PC-9 (cell line): ENCODE results near the gene ANKRD33B. TPM values are rescaled to one million over a fixed set of nuclear protein-coding genes. Genes with fewer than 3 reads are reported as not detected.

Source experiments
- BruUV-seq: library from RNA; stranded (reverse); fragments of 400-500 nt; replicated peaks from 2 replicates; lab custom pipeline; 2021; lab: Mats Ljungman, UMichigan
- CTCF ChIA-PET: fragments of 300-600 bp; sonication (Branson Sonifier 250); formaldehyde crosslinking; loops from one replicate; lab custom pipeline; 2022; ENCODE audit warnings: antibody characterized with exemption; lab: Charles Lee
- POLR2A ChIA-PET: fragments of 300-600 bp; sonication (Branson Sonifier 250); formaldehyde crosslinking; loops from one replicate; lab custom pipeline; 2022; ENCODE audit warnings: antibody characterized with exemption; ENCODE audit not compliant: unreplicated experiment; lab: Charles Lee
- DNase-seq, 2 experiments: peaks; one replicate each; pipeline versions ENCODE4 v3.0.0 to v3.0.0-alpha.2; 2015 to 2022; ENCODE audit warnings: mixed read lengths in 1 of 2
- H2AFZ ChIP-seq: fragments of 200-600 bp; sonication (generic); 2 replicates; pipeline ENCODE4 v1.8.1; 2017; ENCODE audit warnings: antibody characterized with exemption
- H3F3A ChIP-seq: fragments of 200-600 bp; sonication (generic); 2 replicates; pipeline ENCODE4 v1.8.1; 2017; ENCODE audit warnings: antibody characterized with exemption, mild to moderate bottlenecking, low read depth; ENCODE audit not compliant: insufficient read depth
- H3K27ac ChIP-seq: fragments of 200-600 bp; sonication (generic); 2 replicates; pipeline ENCODE4 v1.6.1; 2016; ENCODE audit warnings: mixed run types
- H3K27me3 ChIP-seq: fragments of 200-600 bp; sonication (generic); 2 replicates; pipeline ENCODE4 v1.6.1; 2016; ENCODE audit warnings: low read depth, mixed run types; ENCODE audit not compliant: insufficient read depth
- H3K36me3 ChIP-seq: fragments of 200-600 bp; sonication (generic); 2 replicates; pipeline ENCODE4 v1.6.1; 2016; ENCODE audit warnings: low read depth, mixed run types
- H3K4me1 ChIP-seq: fragments of 200-600 bp; sonication (generic); replicated peaks from 2 replicates; pipeline ENCODE4 v1.6.1; 2016; ENCODE audit warnings: mixed run types; ENCODE audit not compliant: insufficient read depth
- H3K4me2 ChIP-seq: fragments of 200-600 bp; sonication (generic); 2 replicates; pipeline ENCODE4 v1.6.1; 2017; ENCODE audit warnings: mixed run types
- H3K4me3 ChIP-seq: fragments of 200-600 bp; sonication (generic); 2 replicates; pipeline ENCODE4 v1.6.1; 2016; ENCODE audit warnings: mixed run types
- H3K79me2 ChIP-seq: fragments of 200-600 bp; sonication (generic); 2 replicates; pipeline ENCODE4 v1.6.1; 2017; ENCODE audit warnings: low read depth, mixed run types
- H3K9me2 ChIP-seq: fragments of 200-600 bp; sonication (generic); 2 replicates; pipeline ENCODE4 v1.8.1; 2017; ENCODE audit warnings: mild to moderate bottlenecking; ENCODE audit not compliant: insufficient read depth
- H3K9me3 ChIP-seq: fragments of 200-600 bp; sonication (generic); 2 replicates; pipeline ENCODE4 v1.8.1; 2016; ENCODE audit warnings: low read depth; ENCODE audit not compliant: insufficient read depth
- H4K20me1 ChIP-seq: fragments of 200-600 bp; sonication (generic); 2 replicates; pipeline ENCODE4 v1.8.1; 2017; ENCODE audit not compliant: insufficient read depth
- EZH2 ChIP-seq: fragments of 200-600 bp; sonication (generic); IDR thresholded peaks from 2 replicates; pipeline ENCODE4 v1.8.0; 2017; ENCODE audit warnings: antibody characterized with exemption, low read depth
- intact Hi-C: fragments of 100-400 bp; cut with micrococcal nuclease; formaldehyde crosslinking; loops from one replicate; pipeline ENCODE4 v1.10.0; 2022; ENCODE audit not compliant: unreplicated experiment
- total RNA-seq: library from RNA; stranded (reverse); gene quantifications from 2 replicates; pipeline ENCODE4 v1.2.3, GENCODE V29; 2021
- TF ChIP-seq, protein P1 (sequence below): fragments of 200-600 bp; sonication (generic); conservative IDR thresholded peaks from 2 replicates; pipeline ENCODE4 v1.6.1; 2017; ENCODE audit warnings: mixed run types, antibody characterized with exemption, mild to moderate bottlenecking, moderate library complexity

The ANKRD33B gene
- total RNA-seq, 1 experiment from 2014 or later: 32.1 TPM

DNA sequence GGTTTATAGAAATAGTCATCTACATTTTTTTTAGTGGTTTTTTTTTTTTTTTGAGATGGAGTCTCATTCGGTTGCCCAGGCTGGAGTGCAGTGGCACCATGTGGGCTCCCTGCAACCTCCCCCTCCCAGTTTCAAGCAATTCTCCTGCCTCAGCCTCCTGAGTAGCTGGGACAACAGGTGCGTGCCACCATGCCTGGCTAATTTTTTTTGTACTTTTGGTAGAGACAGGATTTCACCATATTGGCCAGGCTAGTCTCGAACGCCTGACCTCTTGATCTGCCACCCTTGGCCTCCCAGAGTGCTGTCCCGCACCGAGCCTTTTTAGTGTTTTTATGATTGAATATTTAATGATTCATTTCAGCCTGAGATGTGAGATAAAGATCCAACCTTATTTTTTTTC is 27.3 kb downstream of the ANKRD33B start:
- H4K20me1 ChIP-seq: no peaks in the 10 kb centered on the region
- no peaks in the 10 kb centered on the region for H3K27me3 ChIP-seq
- intact Hi-C loops: loop anchor here (2.0 kb wide), 1 partner anchor 40 kb away; no protein-coding TSS in a partner anchor
- H3K27ac ChIP-seq: peak overlapping the region; percentile 17
- no peak for TF ChIP-seq EZH2
- TF ChIP-seq, protein P1, sequence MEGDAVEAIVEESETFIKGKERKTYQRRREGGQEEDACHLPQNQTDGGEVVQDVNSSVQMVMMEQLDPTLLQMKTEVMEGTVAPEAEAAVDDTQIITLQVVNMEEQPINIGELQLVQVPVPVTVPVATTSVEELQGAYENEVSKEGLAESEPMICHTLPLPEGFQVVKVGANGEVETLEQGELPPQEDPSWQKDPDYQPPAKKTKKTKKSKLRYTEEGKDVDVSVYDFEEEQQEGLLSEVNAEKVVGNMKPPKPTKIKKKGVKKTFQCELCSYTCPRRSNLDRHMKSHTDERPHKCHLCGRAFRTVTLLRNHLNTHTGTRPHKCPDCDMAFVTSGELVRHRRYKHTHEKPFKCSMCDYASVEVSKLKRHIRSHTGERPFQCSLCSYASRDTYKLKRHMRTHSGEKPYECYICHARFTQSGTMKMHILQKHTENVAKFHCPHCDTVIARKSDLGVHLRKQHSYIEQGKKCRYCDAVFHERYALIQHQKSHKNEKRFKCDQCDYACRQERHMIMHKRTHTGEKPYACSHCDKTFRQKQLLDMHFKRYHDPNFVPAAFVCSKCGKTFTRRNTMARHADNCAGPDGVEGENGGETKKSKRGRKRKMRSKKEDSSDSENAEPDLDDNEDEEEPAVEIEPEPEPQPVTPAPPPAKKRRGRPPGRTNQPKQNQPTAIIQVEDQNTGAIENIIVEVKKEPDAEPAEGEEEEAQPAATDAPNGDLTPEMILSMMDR: no peak
- ChIA-PET CTCF (interaction anchor here (0.6 kb wide), 1 partner anchor 63 kb away, joined by 8 read pairs; no protein-coding TSS in a partner anchor), POLR2A (interaction anchor here (1.0 to 1.1 kb wide), 2 partner anchors 27 to 40 kb away, joined by 3 to 4 read pairs; partner anchors contain the start of gene ANKRD33B)
- no peak overlapping the region for H3K4me3 ChIP-seq
- no peaks in the 10 kb centered on the region for H3K36me3 ChIP-seq
- peaks cover 25% of the 10 kb centered on the region for H3F3A ChIP-seq
- DNase-seq: no peak
- H2AFZ ChIP-seq: no peak overlapping the region
- no peaks in the 10 kb centered on the region for H3K9me2 ChIP-seq
- no TSS peak for BruUV-seq
- no peaks in the 10 kb centered on the region for H3K9me3 ChIP-seq
- H3K79me2 ChIP-seq: peaks cover 10% of the 10 kb centered on the region; the same call in 1 of the 2 replicates
- 0 out of 2 replicates have a peak overlapping the region, but pooled peaks have one; percentile 4 for H3K4me2 ChIP-seq
- H3K4me1 ChIP-seq: peaks cover 37% of the 10 kb centered on the region

DNA sequence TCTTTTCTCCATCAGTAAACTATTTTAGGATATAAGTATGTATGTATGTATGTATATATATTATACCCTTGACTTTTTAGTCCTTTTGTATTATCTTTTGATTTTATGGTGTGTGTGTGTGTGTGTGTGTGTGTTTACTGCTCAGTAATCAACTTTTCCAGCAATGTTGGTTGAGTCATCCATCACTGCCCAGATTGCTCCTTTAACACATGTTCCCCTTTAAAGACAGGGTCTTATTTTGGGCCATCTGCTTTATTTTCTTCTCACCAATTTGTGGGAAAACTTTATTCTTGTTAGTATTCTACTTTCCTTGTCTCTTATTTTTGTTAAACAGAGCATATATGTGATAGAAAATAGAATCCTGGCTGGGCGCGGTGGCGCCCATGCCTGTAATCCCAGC is 28.1 kb downstream of the ANKRD33B start:
- H3F3A ChIP-seq: peaks cover 32% of the 10 kb centered on the region
- no peaks in the 10 kb centered on the region for H3K9me3 ChIP-seq
- no peaks in the 10 kb centered on the region for H3K9me2 ChIP-seq
- DNase-seq: no peak
- no peak overlapping the region for H2AFZ ChIP-seq
- H3K4me2 ChIP-seq: no peak overlapping the region
- TF ChIP-seq, protein P1: no peak
- TF ChIP-seq EZH2: no peak
- POLR2A ChIA-PET: no interaction called here
- no peaks in the 10 kb centered on the region for H3K36me3 ChIP-seq
- BruUV-seq: no TSS peak
- H3K27me3 ChIP-seq: no peaks in the 10 kb centered on the region
- no peak overlapping the region for H3K27ac ChIP-seq
- CTCF ChIA-PET: interaction anchor here (1.8 kb wide), 1 partner anchor 36 kb away, joined by 5 read pairs; no protein-coding TSS in a partner anchor
- no peaks in the 10 kb centered on the region for H4K20me1 ChIP-seq
- H3K79me2 ChIP-seq: peaks cover 14% of the 10 kb centered on the region; the same call in 1 of the 2 replicates
- peaks cover 43% of the 10 kb centered on the region for H3K4me1 ChIP-seq
- intact Hi-C loops: loop anchor here (2.0 kb wide), 1 partner anchor 41 kb away; no protein-coding TSS in a partner anchor
- H3K4me3 ChIP-seq: no peak overlapping the region

DNA sequence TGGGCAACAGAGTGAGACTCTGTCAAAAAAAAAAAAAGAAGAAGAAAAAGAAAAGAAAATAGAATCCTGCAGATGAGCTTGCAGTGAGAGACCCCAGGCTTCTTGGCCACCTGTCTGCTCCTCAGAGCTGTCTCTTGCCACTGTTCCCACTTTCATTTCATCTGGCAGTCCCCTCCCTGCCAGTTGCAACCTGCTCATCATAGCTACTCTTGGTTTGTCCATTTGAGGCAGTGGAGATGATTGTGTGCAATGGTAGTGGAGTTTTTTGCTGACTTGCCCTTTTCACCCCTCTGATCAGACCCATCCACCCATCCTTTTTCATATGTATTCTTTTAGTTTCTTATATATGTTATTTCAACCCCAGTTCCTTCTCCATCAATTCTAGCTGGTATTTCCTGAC is 28.7 kb downstream of the ANKRD33B start:
- no peak for TF ChIP-seq EZH2
- TF ChIP-seq, protein P1: no peak
- DNase-seq: no peak
- Histone ChIP-seq H3K36me3 (no peaks in the 10 kb centered on the region), H3K27me3 (no peaks in the 10 kb centered on the region), H3K4me3 (no peak overlapping the region), H2AFZ (no peak overlapping the region), H3K4me2 (no peak overlapping the region), H3K9me3 (no peaks in the 10 kb centered on the region), H3K4me1 (peaks cover 45% of the 10 kb centered on the region), H3K79me2 (peaks cover 17% of the 10 kb centered on the region; the same call in 1 of the 2 replicates), H4K20me1 (no peaks in the 10 kb centered on the region), H3K27ac (no peak overlapping the region), H3K9me2 (no peaks in the 10 kb centered on the region), H3F3A (peaks cover 32% of the 10 kb centered on the region)
- BruUV-seq: no TSS peak
- ChIA-PET CTCF (interaction anchor here (0.7 to 1.8 kb wide), 2 partner anchors 35 to 139 kb away, joined by 3 to 5 read pairs; no protein-coding TSS in a partner anchor), POLR2A (interaction anchor here (0.5 to 0.7 kb wide), 3 partner anchors 36 to 1686 kb away, joined by 3 to 6 read pairs (median 3); no protein-coding TSS in a partner anchor)
- intact Hi-C loops: no loop called here
